Kidney capillary endothelial cell (primary cell): ENCODE data around the gene SEC61B.

ENCODE experiments used
- DNase-seq: peaks from one replicate; pipeline ENCODE4 v3.0.0-alpha.2; 2018; ENCODE audit warnings: low spot score

The SEC61B gene

DNA sequence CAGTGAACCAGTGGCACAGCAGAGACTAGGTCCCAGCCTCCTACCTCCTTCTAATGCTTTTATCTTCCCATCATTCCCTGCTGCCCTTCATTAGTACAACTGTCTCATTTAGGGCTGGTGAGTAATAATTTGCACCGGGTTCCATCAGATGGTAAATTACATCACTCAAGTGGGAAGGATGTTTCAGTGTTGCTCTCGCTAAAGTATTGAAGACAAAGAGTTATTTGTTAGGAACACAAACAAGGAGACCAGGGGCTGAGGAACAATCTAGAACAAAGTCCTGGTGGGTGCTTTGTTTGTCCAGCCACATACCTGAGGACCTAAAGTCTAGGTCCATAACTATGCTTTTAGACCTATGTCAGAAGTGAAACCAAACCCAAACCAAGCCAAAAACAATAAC, 52.4 kb downstream of the SEC61B start:
- DNase-seq = no peak
